Suppressor macrophage treated with lipopolysaccharide for 1 hour (primary cell): ENCODE measurements around the gene PHACTR2.
A peak's percentile ranks its signal among the peaks of the same experiment; 100 is the strongest.
"Not testable (repeated sequence)": the region's sequence is repeated elsewhere in the genome, so short reads cannot be mapped to it uniquely, and the experiment has no call there.

Experiments used
- DNase-seq, 3 donors: peaks; one replicate each; pipeline ENCODE4 v3.0.0-alpha.2; 2020 to 2022

The PHACTR2 gene

DNA sequence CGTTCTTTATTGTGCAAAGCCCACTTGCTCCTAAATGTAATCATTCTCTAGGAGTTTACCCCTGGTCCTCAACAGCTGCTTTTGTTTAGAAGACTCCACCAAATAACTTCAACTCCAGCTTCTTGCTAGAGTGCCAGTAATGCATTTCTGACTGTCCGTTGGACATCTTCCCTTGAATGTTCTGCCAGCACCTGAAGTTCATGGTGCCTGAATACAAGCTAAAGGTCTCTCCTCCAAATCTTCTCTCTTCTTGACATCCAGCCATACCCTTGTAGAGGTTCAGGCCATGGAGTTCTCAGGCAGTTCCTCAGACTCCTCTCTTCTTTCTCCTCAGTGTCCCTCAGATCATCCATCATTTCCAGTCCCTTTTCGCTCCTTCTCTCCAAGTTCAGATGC lies 21.7 kb downstream of the PHACTR2 start:
- no peak for DNase-seq

GRCh38 chr6:143700684-143701348 lies 23.1 kb downstream of the PHACTR2 start:
- DNase-seq: no peak

DNA sequence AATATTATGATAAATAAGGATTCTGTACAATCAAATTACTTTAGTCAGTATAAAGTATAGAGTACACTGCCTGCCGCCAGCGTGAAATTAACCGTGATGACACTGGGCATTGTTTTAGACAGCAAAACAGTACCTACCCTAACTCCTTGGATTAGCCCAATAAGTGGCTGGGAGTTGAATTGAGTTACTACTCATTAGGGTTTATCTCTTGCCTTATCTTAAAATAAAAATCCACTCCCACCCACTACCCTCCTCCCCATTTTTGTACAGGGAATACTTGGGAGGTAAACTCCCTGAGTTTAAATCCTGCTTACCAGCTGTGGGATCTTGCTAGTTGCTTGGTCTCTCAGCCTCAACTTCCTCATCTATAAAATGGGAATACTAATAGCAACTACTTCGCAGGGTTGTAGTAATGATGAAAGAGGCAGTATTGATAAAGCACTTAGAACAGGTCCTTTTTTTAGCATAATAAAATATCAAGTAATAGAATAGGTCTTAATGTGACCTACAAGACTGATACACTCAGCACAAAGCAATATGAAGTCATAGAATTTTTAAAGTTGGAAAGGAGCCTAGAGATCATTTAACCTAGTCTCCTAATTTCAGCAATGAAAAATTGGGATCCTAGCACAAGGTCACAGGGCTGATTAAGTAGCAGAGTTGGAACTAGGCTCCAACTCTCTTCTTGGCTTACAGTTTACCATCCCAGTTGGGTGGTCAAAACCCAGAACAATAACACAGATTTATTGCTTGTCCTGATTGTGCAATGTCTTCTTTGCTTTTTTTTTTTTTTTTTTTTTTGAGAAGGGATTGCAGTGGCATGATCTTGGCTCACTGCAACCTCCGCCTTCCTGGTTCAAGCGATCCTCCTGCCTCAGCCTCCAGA lies 23.8 kb downstream of the PHACTR2 start:
- no peak for DNase-seq

DNA sequence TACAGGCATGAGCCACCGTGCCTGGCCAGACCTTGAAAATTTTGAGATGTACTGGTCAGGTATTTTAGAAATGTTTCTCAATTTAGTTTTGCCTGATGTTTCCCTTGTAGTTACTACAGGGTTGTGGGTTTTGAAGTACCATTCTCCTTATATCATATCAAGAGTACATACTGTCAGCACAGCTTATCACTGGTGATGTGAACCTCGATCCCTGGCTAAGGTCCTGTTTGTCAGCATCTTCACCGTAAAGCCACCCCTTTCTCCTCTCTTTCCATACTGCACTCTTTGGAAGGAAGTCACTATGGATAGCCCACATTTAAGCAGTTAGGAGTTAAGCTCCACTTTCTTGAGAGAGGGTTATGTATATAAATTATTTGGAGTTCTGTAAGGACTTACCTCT lies 27.8 kb downstream of the PHACTR2 start:
- no peak for DNase-seq

GRCh38 chr6:143707697-143708096 lies 29.9 kb downstream of the PHACTR2 start:
- DNase-seq: peak; percentile 20 to 45 (median 29)

DNA sequence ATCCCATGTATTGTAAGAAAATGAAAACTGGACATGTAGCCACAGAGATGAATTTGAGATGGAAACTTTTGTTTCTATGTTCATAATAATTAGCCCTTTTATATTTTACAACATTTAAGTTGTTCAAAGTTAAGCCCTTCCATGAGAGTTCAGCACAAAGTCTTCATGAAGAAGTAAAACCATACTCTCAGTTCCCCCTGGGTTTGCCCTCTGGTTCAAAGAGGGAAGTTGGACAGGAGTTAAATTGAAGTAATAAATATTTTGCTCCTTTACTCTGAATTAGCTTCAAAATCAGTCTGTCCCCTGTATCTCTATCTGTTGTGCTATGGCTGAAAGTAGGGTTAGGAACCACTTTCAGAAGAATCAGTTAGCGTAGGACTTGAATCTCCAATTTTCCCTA lies 31.1 kb downstream of the PHACTR2 start:
- peak; percentile 55 to 67 (median 62) for DNase-seq

- DNase-seq: no peak
Observed at GRCh38 chr6:143711714-143712113, 33.9 kb downstream of the PHACTR2 start.

DNA sequence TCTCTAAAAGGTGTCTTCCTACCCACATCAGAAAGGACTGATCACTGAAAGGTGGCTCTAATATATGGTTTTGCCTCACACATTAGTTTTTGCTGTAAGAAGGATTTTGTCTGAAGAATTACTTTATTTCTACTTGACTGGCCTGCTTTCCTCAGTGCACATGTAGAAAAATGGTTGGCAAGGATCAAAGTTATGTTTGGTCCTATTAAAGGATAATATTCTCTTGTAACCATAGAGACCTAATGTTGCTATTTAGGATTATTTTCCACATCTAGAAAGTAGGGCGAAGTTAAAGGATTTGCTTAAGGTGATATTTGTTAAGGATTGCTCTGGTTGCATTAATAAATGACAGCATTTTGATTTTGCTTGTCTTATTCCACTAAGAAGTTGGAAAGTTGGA lies 40.7 kb downstream of the PHACTR2 start:
- DNase-seq: no peak

DNA sequence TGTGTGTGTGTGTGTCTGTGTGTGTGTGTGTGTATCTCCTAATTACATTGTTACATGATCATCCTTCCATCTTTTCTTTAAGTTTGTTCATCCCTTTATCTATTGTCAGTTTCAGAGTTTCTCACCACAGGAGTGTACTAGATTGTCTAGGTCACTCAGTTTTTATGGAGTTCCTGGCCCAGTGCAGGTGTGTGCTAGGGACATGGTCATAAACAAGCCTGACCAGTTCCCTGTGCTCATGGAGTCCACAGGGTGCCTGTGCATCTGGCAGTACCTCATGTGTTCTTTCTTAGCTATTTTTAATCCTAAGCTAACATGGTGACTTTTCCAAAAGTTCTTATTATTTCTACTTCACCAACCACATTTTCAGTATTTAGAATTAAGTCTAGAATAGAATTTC lies 43.9 kb downstream of the PHACTR2 start:
- DNase-seq: no peak

- no peak for DNase-seq
Observed at GRCh38 chr6:143724876-143725275, 47.1 kb downstream of the PHACTR2 start.

DNA sequence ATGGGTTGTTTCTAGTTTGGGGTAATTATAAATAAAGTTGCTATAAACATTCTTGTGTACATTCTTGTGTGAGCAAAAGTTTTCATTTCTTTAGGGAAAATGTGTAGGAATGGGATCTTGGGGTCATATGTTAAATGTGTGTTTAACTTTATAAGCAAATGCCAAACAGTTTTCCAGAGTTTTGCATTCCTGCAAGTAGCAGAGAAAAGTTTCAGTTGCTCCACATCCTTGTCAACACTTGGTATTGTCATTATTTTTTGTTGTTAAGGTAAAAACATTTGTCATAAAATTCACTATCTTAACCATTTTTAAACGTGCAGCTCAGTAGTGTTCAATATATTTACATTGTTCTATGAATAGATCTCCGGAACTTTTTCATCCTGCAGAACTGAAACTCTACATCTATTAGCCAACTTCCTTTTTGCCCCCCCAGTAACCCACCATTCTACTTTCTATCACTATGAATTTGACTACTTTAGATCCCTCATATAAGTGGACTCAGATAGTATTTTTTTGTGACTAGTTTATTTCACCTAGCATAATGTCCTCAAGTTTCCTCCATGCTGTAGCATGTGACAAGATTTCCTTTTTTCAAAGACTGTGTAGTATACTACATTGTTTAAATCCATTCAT lies 48.4 kb downstream of the PHACTR2 start:
- DNase-seq: no peak

DNA sequence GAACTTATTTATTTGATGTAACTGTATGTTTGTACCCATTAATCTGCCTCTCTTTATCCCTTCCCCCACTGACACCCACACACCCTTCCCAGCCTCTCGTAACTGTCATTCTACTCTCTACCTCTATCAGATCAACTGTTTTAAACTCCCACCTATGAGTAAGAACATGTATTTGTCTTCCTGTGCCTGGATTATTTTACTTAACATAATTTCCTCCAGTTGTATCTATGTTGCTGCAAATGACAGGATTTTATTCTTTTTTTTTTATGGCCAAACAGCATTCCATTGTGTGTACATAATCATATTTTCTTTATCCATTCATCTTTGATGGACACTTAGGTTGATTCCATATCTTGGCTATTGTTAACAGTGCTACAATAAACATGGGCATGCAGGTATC lies 49.3 kb downstream of the PHACTR2 start:
- DNase-seq: no peak

DNA sequence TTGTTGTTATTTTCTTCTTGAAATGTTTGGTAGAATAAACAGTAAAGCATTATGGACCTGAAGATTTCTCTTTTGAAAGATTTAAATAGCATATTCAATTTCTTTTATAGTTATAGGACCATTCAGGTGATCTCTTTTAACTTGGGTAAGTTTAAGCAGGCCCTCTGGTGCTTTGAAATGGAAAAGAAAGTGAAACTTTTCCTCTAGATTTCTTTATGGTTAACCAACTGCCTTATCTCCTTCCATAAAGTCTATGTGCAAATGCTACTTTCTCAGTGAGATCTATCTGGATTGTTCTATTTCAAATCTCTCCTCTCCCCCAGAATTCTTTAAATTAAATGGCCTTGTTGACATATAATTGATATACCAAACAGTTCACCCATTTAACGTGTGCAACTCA lies 54.0 kb downstream of the PHACTR2 start:
- peak in 1 of 3 donors; percentile 41 for DNase-seq

DNA sequence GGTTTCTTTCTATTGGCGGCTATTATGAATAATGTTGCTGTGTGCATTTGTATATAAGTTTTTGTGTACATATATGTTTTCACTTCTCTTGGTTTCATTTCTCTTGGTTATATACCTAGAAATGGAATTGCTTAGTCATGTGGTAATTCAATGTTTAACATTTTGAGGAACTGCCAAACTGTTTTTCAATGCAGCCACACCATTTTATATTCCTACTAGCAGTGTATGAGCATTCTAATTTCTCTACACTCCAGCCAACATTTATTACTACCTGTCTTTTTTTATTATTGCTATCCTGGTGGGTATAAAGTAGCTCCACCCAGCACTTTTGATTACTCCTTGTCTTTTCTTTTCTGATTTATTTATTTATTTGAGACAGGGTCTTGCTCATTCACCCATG lies 54.8 kb downstream of the PHACTR2 start:
- DNase-seq: peak; percentile 22 to 72 (median 62)

DNA sequence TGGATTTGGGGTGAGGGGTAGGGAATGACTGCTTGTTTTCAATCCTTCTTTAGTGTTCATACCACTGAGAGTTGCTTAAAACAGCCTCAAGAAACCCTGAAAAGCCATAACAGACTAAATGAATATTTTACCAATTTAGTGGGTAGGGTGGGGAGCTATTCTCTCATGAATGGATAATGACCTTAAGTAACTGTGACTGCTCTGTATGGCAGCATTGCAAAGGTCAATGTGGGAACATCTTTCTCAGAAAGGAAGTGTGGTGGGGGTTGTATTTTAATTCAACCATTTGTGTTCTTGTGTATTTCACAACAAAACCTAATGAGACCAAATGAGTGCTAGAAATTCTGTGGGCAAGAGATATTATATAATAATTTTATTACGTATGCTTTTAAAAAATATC lies 55.7 kb downstream of the PHACTR2 start:
- DNase-seq: no peak

DNA sequence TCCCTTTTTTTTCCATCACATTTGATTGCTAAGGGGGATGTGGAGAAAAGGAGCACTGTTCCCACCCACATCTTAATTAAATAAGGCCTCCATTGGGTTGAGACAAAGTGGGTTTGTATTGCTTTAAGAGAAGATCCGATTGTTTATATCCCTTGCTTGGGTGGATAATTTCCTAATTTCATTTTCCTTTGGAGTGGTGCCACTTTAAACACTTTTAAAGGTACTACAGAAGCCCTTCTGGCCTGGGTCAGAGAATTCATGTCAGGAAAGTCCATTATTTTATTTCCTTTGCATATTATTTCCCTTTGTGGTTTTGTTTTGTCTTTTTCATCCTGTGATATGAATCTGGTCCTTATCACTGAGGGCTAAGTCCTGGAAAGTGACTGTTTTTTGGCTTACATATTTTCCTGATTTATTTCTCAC lies 56.9 kb downstream of the PHACTR2 start:
- peak in 1 of 3 donors; percentile 15 for DNase-seq

GRCh38 chr6:143738072-143738690 lies 60.4 kb downstream of the PHACTR2 start:
- not testable (repeated sequence) for DNase-seq

GRCh38 chr6:143739341-143739851 lies 61.6 kb downstream of the PHACTR2 start:
- no peak for DNase-seq

GRCh38 chr6:143740213-143740612 lies 62.4 kb downstream of the PHACTR2 start:
- DNase-seq: no peak

DNA sequence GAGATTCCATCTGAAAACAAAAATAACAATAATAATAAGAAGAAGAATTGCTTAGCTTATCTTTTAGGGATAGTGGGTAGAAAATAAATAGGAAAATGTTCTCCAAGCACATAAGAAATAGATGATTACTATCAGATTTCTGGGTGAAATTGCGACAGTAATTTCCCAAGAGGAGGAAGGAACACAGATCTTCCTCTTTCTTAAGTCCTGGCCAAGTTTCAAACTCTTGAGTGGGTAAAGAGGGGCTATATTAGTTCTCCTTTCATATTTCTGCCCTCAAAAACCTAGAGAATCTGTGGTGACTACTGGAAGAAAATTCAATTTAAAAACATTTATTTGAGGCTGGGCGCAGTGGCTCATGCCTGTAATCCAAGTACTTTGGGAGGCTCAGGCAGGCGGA lies 63.7 kb downstream of the PHACTR2 start:
- DNase-seq: peak; percentile 62 to 80 (median 76)

DNA sequence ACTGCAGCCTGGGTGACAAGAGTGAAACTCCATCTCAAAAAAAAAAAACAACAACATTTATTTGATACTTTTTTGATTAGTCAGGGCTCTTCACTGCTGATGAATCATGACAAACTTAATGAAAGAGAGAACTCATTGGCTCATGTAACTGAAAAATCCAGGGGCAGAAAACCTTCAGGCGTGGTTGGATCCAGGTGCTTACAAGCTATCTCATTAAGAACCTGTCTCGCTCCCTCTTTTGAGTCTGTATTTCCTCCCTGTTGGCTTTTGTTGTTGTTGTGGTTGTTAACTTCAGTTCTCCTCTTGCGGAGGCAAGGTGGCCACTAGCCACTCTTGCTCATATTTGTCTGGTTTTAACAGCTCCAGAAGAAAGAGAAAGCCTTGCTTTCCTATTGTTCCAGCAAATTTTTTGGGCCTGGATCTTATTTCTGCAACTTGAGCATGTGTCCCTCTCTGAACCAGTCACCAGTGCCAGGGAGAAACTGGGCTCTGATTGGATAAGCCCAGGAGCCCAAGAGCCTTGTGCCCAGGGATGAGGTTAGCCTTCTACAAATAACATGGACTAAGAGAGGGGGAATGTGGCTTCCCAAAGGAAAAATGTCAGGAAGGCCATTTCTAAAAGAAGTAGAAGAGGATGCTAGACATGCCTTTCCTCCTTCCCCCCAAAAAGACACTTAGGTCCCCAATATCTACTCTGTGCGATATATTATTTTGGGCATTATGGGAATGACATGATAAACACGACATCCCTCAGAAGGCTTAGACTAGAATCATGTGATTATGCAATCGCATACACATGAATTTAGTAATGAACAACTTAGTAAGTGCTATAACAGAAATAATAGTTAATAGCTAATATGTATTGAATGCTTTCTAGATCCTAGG lies 64.5 kb downstream of the PHACTR2 start:
- DNase-seq: peak in 2 of 3 donors; percentile 37 to 53

GRCh38 chr6:143742955-143743255 lies 65.1 kb downstream of the PHACTR2 start:
- DNase-seq: no peak
